D721Med (cell line): ENCODE data around the gene SLC44A5.

Experiments used
- DNase-seq: peaks from one replicate; pipeline ENCODE4 v3.0.0; 2011; ENCODE audit warnings: low spot score; ENCODE audit not compliant: insufficient read length
- FAIRE-seq: peaks from 2 replicates; lab custom pipeline; 2011; peaks lifted over from hg19 to GRCh38; lab: Jason Lieb, UNC
- TF ChIP-seq, protein P1 (sequence below): IDR thresholded peaks from 2 replicates; pipeline ENCODE4 v1.5.1; 2012; ENCODE audit warnings: mild to moderate bottlenecking, control low read depth; ENCODE audit not compliant: insufficient read depth; ENCODE audit errors: missing control alignments

The SLC44A5 gene

DNA sequence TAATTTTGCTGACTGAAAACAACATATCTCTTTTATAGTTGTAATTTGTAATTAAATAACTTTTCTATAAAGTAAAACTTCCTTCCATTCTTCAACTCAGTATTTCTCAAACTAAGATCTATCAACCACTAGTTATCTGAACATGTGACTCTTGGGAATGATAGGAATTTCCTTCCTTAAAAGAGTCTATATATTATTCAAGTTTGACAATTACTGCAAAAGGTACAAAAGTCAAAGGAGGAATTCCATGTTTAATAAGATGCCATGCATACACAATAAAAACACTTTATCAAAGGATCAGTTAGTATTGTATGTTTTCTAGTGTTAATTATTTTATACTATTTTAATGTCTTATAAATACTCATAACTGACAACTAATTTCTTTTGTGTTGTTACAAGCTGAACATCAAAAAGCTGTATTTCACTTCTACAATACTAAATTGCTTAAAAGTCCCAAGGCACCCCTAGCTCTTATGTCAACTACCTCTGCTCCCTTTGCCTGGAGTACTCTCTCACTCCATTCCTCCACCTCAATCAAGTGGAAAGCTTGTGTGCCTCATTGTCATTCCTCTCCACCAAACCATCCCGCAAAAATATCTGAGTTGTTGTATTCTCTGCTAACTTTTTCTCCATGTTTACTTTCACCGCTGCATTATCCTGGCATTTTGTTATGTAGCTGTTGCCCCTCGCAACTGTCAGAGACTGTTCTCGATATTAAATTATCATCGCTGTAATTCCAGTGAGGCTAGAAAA is 67.9 kb downstream of the SLC44A5 start:
- TF ChIP-seq, protein P1, sequence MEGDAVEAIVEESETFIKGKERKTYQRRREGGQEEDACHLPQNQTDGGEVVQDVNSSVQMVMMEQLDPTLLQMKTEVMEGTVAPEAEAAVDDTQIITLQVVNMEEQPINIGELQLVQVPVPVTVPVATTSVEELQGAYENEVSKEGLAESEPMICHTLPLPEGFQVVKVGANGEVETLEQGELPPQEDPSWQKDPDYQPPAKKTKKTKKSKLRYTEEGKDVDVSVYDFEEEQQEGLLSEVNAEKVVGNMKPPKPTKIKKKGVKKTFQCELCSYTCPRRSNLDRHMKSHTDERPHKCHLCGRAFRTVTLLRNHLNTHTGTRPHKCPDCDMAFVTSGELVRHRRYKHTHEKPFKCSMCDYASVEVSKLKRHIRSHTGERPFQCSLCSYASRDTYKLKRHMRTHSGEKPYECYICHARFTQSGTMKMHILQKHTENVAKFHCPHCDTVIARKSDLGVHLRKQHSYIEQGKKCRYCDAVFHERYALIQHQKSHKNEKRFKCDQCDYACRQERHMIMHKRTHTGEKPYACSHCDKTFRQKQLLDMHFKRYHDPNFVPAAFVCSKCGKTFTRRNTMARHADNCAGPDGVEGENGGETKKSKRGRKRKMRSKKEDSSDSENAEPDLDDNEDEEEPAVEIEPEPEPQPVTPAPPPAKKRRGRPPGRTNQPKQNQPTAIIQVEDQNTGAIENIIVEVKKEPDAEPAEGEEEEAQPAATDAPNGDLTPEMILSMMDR: no peak
- FAIRE-seq (no peak), DNase-seq (no peak)

DNA sequence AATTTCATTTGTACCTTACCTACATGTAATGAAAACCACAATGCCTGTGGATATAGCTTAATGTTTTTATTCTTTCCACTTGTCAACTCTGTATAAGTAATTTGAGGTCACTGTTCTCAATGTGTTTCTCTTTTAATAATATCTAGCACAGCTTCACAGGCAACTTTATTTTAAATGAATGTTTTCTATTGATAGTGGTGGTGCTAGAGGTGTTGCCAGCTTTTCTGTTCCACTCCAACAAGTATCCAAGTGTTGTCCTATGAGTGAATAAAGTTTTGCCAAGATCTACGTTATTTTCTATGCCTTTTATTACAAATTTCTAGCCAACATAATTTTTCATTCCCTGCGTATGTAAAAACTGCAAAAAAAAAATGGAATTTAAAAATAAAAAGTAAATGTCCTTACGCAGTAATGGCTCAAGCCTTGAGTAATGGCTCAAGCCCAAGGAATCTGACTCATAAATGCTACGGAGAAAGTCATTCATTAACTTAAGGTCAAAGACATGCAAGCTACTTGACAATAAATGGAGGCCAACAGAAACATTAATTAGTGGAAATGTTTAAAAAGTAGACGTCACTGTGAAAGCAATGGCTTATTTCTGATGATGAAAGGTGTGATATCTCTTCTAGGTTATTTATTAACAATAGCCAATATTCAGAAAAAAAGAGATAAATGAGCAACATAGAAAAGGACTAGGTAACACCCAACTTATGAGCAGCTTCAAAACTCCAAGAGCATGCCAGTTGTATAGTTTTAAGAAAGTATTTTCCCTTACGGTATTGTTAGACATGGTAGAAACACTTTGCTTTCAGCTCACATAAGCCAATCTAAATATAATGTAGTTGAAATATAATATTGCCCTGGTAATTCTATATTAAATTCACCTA is 71.4 kb downstream of the SLC44A5 start:
- FAIRE-seq: no peak
- no peak for DNase-seq
- TF ChIP-seq, protein P1: no peak

DNA sequence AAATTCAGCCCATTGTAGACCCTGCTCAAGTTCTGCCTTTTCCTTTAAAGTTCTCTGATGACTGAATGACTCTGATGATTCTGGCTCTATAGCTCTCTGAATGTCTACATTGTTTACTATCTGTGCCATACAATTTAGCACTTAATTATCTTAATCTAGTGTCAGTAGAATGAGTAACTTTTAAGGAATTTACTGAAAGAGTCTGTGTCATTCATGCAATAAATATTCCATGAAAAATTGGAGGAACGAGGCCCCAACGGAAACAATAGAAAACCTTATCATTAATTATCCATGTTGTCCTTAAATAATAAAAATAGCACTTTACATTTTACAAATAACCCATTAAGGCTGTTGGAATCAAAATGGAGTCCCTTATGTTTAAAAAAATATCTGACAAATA is 77.8 kb downstream of the SLC44A5 start:
- DNase-seq (no peak), FAIRE-seq (no peak)
- TF ChIP-seq, protein P1: no peak

DNA sequence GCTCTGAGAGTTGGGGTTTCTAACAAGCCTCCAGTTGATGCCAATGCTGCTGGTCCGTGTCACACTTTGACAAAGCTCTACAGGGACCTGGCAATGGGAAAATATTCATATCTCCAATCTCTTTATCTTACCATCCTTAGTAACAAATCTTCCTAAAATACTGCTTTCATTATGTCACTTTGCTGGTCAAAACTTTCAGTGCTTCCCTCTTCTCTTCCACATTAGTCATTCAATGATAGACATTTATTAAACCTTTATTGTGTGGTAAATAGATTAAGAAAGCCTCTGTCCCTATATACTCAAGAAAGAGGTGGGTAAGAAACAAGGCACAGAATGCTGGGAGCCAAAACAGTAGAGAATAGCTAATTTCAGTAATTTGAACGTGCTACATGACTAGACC is 79.3 kb downstream of the SLC44A5 start:
- no peak for FAIRE-seq
- TF ChIP-seq, protein P1: no peak
- no peak for DNase-seq

DNA sequence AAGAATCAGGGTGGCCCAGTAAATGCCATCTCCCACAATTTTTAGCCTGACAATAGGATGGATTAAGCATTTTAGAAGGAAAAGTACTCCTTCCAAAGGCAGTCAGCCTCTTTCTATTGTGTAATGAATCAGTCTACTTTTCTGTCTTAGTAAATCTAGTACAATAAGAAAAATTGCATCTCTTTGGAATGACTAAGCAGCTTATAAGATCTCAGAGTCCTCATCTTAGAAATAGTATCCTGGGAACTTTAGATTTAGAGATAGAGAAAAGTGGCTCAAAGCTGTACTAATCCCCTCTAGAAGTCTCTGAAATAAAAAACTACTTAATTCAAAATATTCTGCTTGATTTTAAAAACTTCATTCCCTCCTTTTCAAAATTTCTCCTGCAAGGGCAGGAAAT is 81.4 kb downstream of the SLC44A5 start:
- no peak for FAIRE-seq
- TF ChIP-seq, protein P1: no peak
- no peak for DNase-seq

DNA sequence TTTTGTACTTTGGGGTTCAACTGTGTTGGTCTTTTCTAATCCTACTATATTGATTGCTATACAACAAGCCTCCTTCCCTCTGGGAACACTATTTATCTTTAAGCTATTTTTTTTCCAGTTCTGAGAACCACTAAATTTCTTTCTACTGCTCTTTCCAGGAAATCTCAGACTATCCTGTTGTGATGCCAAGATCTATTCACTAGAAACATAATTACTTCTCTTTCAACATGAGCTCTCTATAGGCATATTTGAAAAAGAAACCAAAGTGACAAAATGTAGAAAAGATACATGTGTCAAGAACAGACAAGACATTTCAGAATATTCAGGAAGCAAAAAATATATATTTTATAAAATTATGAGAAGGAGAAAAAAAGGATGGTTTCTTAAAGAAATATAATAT is 82.9 kb downstream of the SLC44A5 start:
- DNase-seq (no peak), FAIRE-seq (no peak)
- TF ChIP-seq, protein P1: no peak
